ENCODE data around the gene GLOD5. TPM values are rescaled to one million over a fixed set of nuclear protein-coding genes. Genes with fewer than 3 reads are reported as not detected.

Gene GLOD5
- not detected in 2 replicates for total RNA-seq

DNA sequence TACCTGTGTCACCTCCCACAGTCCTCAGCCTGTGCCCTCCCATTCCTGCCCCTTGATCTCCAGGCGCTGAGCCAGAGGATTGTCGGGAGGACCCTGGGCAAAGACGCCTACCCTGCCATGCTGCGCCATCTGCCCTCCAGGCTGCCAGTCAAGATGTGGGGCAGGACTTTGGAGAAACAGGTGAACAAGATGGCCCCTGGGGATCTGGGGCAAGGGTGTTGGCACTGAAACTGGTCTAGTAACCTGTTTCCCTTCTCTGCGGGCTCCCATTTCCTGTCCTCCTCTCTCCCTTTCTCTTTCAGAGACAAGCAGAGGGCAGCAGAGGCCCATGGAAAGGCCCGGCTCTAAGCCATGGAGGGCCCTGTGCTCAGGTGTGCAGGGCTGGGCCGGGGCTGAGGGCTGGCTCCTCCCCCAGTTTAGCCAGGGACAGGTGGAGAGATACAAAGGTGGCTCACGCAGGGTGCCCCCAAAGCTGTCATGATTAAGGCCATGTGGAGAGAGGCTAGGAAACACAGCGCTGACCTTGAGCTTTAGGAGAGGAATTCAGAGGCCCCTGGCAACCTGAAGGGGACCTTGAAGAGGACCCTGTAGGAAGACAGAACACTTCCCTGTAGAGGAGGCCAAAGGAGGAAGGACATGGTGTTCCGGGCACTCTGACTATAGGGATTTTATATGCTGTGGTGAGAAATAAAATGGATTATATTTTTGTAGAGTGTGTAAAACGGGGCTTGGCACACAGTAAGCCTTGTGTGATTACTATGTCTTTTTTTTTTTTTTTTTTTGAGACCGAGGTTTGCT lies at the start of gene GLOD5:
TSS of gene GLOD5 (plus strand) at position 74 of the 798 bp plus-strand sequence. CDS start at position 118, 44 bp downstream.

DNA sequence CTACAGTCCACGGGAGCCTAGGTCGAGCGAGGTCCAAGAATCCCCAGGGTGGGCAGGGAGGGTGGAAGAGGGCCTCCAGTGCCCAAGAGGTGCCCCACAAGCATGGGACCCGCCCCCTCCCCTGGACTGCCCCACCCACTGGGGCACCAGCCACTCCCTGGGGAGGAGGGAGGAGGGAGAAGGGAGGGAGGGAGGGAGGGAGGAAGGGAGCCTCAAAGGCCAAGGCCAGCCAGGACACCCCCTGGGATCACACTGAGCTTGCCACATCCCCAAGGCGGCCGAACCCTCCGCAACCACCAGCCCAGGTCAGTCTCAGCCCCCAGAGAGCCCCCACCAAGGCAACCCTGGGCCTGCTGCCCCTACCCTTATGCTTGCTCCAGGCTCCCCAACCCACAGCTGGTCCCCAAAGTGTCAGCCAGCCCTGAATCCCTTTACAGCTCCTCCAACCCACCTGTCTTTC lies 24.8 kb downstream of the GLOD5 start, which contains the start of gene GATA1:
TSS of gene GATA1 (plus strand) at position 250 of the 460 bp plus-strand sequence. CDS start 4,520 bp downstream, outside the sequence.

DNA sequence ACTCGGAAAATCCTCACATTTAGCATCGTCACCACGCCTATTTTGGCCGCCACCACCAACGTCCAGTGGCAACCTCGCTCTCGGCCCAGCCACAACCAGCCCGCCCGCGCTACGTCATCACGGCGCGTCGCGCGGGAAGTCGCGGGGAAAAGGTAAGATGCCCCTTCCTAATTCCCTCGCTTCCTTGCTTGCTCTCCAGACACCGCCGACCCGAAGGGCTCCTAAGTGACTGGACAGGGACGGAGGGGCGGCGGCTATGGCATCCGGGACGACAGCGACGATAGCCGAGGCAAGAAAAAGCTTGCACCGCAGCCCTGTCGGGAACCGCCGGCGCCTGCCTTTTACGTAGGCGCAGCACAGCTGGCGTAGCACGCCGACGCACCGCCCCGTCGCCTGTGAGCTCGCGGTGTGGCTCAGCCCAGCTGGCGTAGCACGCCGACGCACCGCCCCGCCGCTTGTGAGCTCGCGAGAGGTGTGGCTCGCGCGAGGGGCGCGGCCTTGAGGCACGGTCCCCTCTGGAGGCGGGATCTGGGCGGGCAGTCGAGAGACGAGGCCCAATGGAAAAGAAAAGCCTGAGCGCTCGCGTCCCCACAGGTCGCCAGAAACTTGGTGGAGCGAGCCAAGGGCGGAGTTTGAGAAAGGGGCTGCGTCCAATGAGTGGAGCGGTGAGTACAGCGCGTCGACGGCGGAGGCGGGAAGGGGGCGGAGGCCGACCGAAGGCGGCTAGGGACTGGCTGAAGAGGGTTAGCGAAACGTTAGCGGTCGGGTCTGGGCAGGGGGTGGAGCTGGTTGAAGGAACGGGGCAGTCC lies 39.9 kb downstream of the GLOD5 start, which contains the start of gene HDAC6:
TSS of gene HDAC6 (plus strand) at position 788 of the 809 bp plus-strand sequence. CDS start 626 bp downstream, outside the sequence.

Other genes with a start within 250 kb of the GLOD5 start
- gene EBP, start 239.9 kb upstream of the GLOD5 start, total RNA-seq = 44.4 and 77.0 TPM in 2 replicates
- 7.4 and 7.8 TPM in 2 replicates for gene TBC1D25, start 222.0 kb upstream of the GLOD5 start, total RNA-seq
- gene RBM3, start 187.3 kb upstream of the GLOD5 start, total RNA-seq = 304 and 385 TPM in 2 replicates
- gene WDR13, start 164.3 kb upstream of the GLOD5 start, total RNA-seq = 115 and 118 TPM in 2 replicates
- not detected in 2 replicates for gene WAS, start 77.9 kb upstream of the GLOD5 start, total RNA-seq
- gene SUV39H1, start 65.0 kb upstream of the GLOD5 start, total RNA-seq = 3.7 and 6.9 TPM in 2 replicates
- not detected in 2 replicates for gene GATA1, start 24.8 kb downstream of the GLOD5 start, total RNA-seq
- gene HDAC6, start 40.3 kb downstream of the GLOD5 start, total RNA-seq = 30.3 and 33.5 TPM in 2 replicates
- not detected in 2 replicates for gene ERAS, start 64.8 kb downstream of the GLOD5 start, total RNA-seq
- gene PCSK1N, start 73.9 kb downstream of the GLOD5 start, total RNA-seq = 1.4 and 1.5 TPM in 2 replicates
- gene TIMM17B, start 136.0 kb downstream of the GLOD5 start, total RNA-seq = 9.6 and 22.4 TPM in 2 replicates
- 48.1 and 55.8 TPM in 2 replicates for gene PQBP1, start 136.2 kb downstream of the GLOD5 start, total RNA-seq
- gene SLC35A2, start 149.9 kb downstream of the GLOD5 start, total RNA-seq = 32.1 and 32.5 TPM in 2 replicates
- 1.8 and 7.6 TPM in 2 replicates for gene PIM2, start 157.3 kb downstream of the GLOD5 start, total RNA-seq
- gene OTUD5, start 195.9 kb downstream of the GLOD5 start, total RNA-seq = 31.8 and 32.9 TPM in 2 replicates
- gene KCND1, start 210.1 kb downstream of the GLOD5 start, total RNA-seq = 0.81 and 1.4 TPM in 2 replicates
- 10.4 and 19.0 TPM in 2 replicates for gene GRIPAP1, start 240.5 kb downstream of the GLOD5 start, total RNA-seq

Data from cardiac atrium fibroblast (primary cell).